HG02623 (cell line): ENCODE measurements around the gene FAM174B.
A peak's percentile ranks its signal among the peaks of the same experiment; 100 is the strongest.

Experiments
- ATAC-seq: cut with Tn5 transposase; IDR thresholded peaks from one replicate; pipeline ENCODE4 v1.9.1; 2021; ENCODE audit warnings: moderate library complexity; ENCODE audit not compliant: unreplicated experiment

The FAM174B gene

GRCh38 chr15:92643849-92644815 lies 11.4 kb downstream of the FAM174B start:
- no peak for ATAC-seq

GRCh38 chr15:92638709-92639365 lies 16.7 kb downstream of the FAM174B start:
- no peak for ATAC-seq

GRCh38 chr15:92638291-92638708 lies 17.3 kb downstream of the FAM174B start:
- ATAC-seq, result no peak

- no peak for ATAC-seq
Observed at GRCh38 chr15:92637626-92638025, 17.9 kb downstream of the FAM174B start.

GRCh38 chr15:92636908-92637481 lies 18.6 kb downstream of the FAM174B start:
- ATAC-seq, result no peak

GRCh38 chr15:92636401-92636907 lies 19.1 kb downstream of the FAM174B start:
- no peak for ATAC-seq

- ATAC-seq, result no peak
Observed at GRCh38 chr15:92634671-92635201, 20.8 kb downstream of the FAM174B start.

GRCh38 chr15:92634060-92634459 lies 21.5 kb downstream of the FAM174B start:
- ATAC-seq, result no peak

GRCh38 chr15:92633418-92633817 lies 22.2 kb downstream of the FAM174B start:
- no peak for ATAC-seq

GRCh38 chr15:92633001-92633400 lies 22.6 kb downstream of the FAM174B start:
- no peak for ATAC-seq

- no peak for ATAC-seq
Observed at GRCh38 chr15:92631721-92632120, 23.9 kb downstream of the FAM174B start.

- ATAC-seq, result no peak
Observed at GRCh38 chr15:92629975-92630626, 25.5 kb downstream of the FAM174B start.

- no peak for ATAC-seq
Observed at GRCh38 chr15:92629276-92629974, 26.1 kb downstream of the FAM174B start.

GRCh38 chr15:92627014-92627413 lies 28.6 kb downstream of the FAM174B start:
- ATAC-seq, result no peak

GRCh38 chr15:92625251-92625980 lies 30.2 kb downstream of the FAM174B start:
- peak; percentile 48 for ATAC-seq

- ATAC-seq, result no peak
Observed at GRCh38 chr15:92624401-92624991, 31.1 kb downstream of the FAM174B start.

GRCh38 chr15:92623435-92623834 lies 32.1 kb downstream of the FAM174B start:
- no peak for ATAC-seq

- no peak for ATAC-seq
Observed at GRCh38 chr15:92621972-92622533, 33.5 kb downstream of the FAM174B start.

GRCh38 chr15:92620991-92621390 lies 34.6 kb downstream of the FAM174B start:
- ATAC-seq, result no peak
